K562 (cell line): ENCODE measurements around the gene FARP2. TPM values are rescaled to one million over a fixed set of nuclear protein-coding genes. Genes with fewer than 3 reads are reported as not detected.
A peak's percentile ranks its signal among the peaks of the same experiment; 100 is the strongest.

Source experiments
- ATAC-seq: fragments of 200-7000 bp; cut with Tn5 transposase; 3 replicates; pipeline ENCODE4 v1.9.1; 2020; ENCODE audit warnings: moderate library complexity
- BruUV-seq: library from RNA; stranded (reverse); fragments of 400-500 nt; replicated peaks from 2 replicates; lab custom pipeline; 2021; lab: Mats Ljungman, UMichigan
- CTCF ChIA-PET: fragments of 300-600 bp; formaldehyde crosslinking; extraction: SDS; loops from one replicate; lab custom pipeline; 2021; ENCODE audit warnings: low intra/inter-chr PET ratio; lab: Yijun Ruan, JAX
- POLR2A ChIA-PET: fragments of 300-600, 350-650 bp; sonication (Branson Sonifier 250); formaldehyde crosslinking; extraction: SDS; loops from one replicate; lab custom pipeline; 2021; ENCODE audit warnings: antibody characterized with exemption, inconsistent platforms; lab: Yijun Ruan, JAX
- DNase-seq, 4 experiments: peaks; one replicate each; pipeline versions ENCODE4 v3.0.0 to v3.0.0-alpha.2; 2011 to 2018; ENCODE audit warnings: low spot score in 3 of 4, mixed read lengths in 3 of 4; ENCODE audit errors: extremely low read depth in 1 of 4
- FAIRE-seq: peaks from 2 replicates; lab custom pipeline; 2011; peaks lifted over from hg19 to GRCh38; lab: Jason Lieb, UNC
- H2AFZ ChIP-seq: 2 replicates; pipeline ENCODE4 v1.6.0; 2011; ENCODE audit warnings: low read depth, low read length, control low read depth, inconsistent platforms
- H3K27ac ChIP-seq: fragments of 200-600 bp; 3 replicates; pipeline ENCODE4 v1.8.0; 2011; ENCODE audit warnings: low read depth, mild to moderate bottlenecking, control low read depth, inconsistent platforms, low read length, moderate library complexity, mixed read lengths; ENCODE audit errors: extremely low read depth
- H3K27me3 ChIP-seq, 2 experiments: fragments of 300-600 bp in 1 of 2; 2 replicates in 1 of 2; 3 replicates in 1 of 2; pipeline versions ENCODE4 v1.6.0 to v1.8.0; 2011; ENCODE audit warnings: inconsistent platforms in 2 of 2, low read length in 2 of 2, mild to moderate bottlenecking in 1 of 2, mixed read lengths in 1 of 2, moderate library complexity in 1 of 2; ENCODE audit not compliant: control insufficient read depth in 2 of 2, insufficient read depth in 2 of 2
- H3K36me3 ChIP-seq: fragments of 300-600 bp; 3 replicates; pipeline ENCODE4 v1.8.0; 2011; ENCODE audit warnings: mild to moderate bottlenecking, low read length, inconsistent platforms; ENCODE audit not compliant: control insufficient read depth, insufficient read depth
- H3K4me1 ChIP-seq, 2 experiments: fragments of 200-600 bp in 1 of 2; replicated peaks in 1 of 2; 2 replicates in 1 of 2; 3 replicates in 1 of 2; pipeline versions ENCODE4 v1.5.1 to v1.8.0; 2011; ENCODE audit warnings: inconsistent platforms in 2 of 2, low read length in 2 of 2, mild to moderate bottlenecking in 1 of 2, mixed read lengths in 1 of 2, moderate library complexity in 1 of 2; ENCODE audit not compliant: control insufficient read depth in 2 of 2, insufficient read depth in 2 of 2
- H3K4me2 ChIP-seq: 2 replicates; pipeline ENCODE4 v1.6.1; 2011; ENCODE audit warnings: low read length, control low read depth, inconsistent platforms, mixed read lengths; ENCODE audit not compliant: insufficient read depth
- H3K4me3 ChIP-seq: fragments of 200-600 bp; sonication (generic), shearing (Covaris generic); 2 replicates; pipeline ENCODE4 v1.5.1; 2016; ENCODE audit warnings: control low read depth, inconsistent platforms
- H3K79me2 ChIP-seq: fragments of 200-600 bp; 3 replicates; pipeline ENCODE4 v1.8.0; 2011; ENCODE audit warnings: low read length, inconsistent platforms; ENCODE audit not compliant: control insufficient read depth, insufficient read depth
- H3K9ac ChIP-seq, 2 experiments: 2 replicates each; pipeline versions ENCODE4 v1.6.0 to v1.6.1; 2011; ENCODE audit warnings: low read depth in 2 of 2, low read length in 2 of 2, control low read depth in 1 of 2, inconsistent platforms in 1 of 2, mild to moderate bottlenecking in 1 of 2, mixed read lengths in 1 of 2; ENCODE audit not compliant: insufficient read depth in 1 of 2
- H3K9me1 ChIP-seq: one replicate; pipeline ENCODE4 v1.6.0; 2011; ENCODE audit warnings: inconsistent platforms, mild to moderate bottlenecking, low read length, moderate library complexity; ENCODE audit not compliant: control insufficient read depth, insufficient read depth
- H3K9me3 ChIP-seq: replicated peaks from 2 replicates; pipeline ENCODE4 v1.5.1; 2011; ENCODE audit warnings: low read depth, low read length, inconsistent platforms; ENCODE audit not compliant: control insufficient read depth, insufficient read depth
- H4K20me1 ChIP-seq: replicated peaks from 2 replicates; pipeline ENCODE4 v1.6.1; 2011; ENCODE audit warnings: low read length, inconsistent platforms, mixed read lengths; ENCODE audit not compliant: control insufficient read depth, insufficient read depth
- BCOR ChIP-seq: fragments of 450-650 bp; IDR thresholded peaks from 2 replicates; pipeline ENCODE4 v1.6.1; 2016
- CGGBP1 ChIP-seq: fragments of 250-450 bp; sonication (Bioruptor Pico); IDR thresholded peaks from 2 replicates; pipeline ENCODE4 v1.9.0; 2021; ENCODE audit warnings: mild to moderate bottlenecking
- CREB1 ChIP-seq, 2 experiments: sonication (generic) in 1 of 2; formaldehyde crosslinking in 1 of 2; IDR thresholded peaks; 2 replicates each; pipeline versions ENCODE4 v1.6.1 to v1.8.0; 2012 to 2022; ENCODE audit warnings: inconsistent platforms in 1 of 2, mild to moderate bottlenecking in 1 of 2, missing genetic modification reagents in 1 of 2, moderate library complexity in 1 of 2
- DDX20 ChIP-seq: fragments of 450-650 bp; IDR thresholded peaks from 2 replicates; pipeline ENCODE4 v1.6.1; 2016; ENCODE audit warnings: missing genetic modification characterization, low read depth, mild to moderate bottlenecking, missing compliant biosample characterization, moderate library complexity
- HDAC2 ChIP-seq: fragments of 450-650 bp; IDR thresholded peaks from 2 replicates; pipeline ENCODE4 v1.6.1; 2016; ENCODE audit warnings: mild to moderate bottlenecking
- HNRNPUL1 ChIP-seq: fragments of 200-400 bp; formaldehyde crosslinking; IDR thresholded peaks from 2 replicates; pipeline ENCODE4 v1.6.1; 2017; ENCODE audit warnings: low read length
- MED1 ChIP-seq: sonication (generic); formaldehyde crosslinking; IDR thresholded peaks from 2 replicates; pipeline ENCODE4 v1.8.1; 2023; ENCODE audit warnings: missing genetic modification reagents, borderline replicate concordance
- NFE2L1 ChIP-seq: fragments of 450-650 bp; IDR thresholded peaks from 2 replicates; pipeline ENCODE4 v1.6.1; 2016; ENCODE audit warnings: missing genetic modification characterization, low read depth, mild to moderate bottlenecking, missing compliant biosample characterization, moderate library complexity, borderline replicate concordance
- RFX1 ChIP-seq: fragments of 450-650 bp; IDR thresholded peaks from 2 replicates; pipeline ENCODE4 v1.6.1; 2016; ENCODE audit warnings: mild to moderate bottlenecking, moderate library complexity
- STAG1 ChIP-seq: sonication (generic); formaldehyde crosslinking; IDR thresholded peaks from 2 replicates; pipeline ENCODE4 v1.5.0; 2020; ENCODE audit warnings: missing genetic modification reagents, borderline replicate concordance
- ZBTB49 ChIP-seq: sonication (generic); formaldehyde crosslinking; IDR thresholded peaks from 2 replicates; pipeline ENCODE4 v1.8.0; 2022; ENCODE audit warnings: missing genetic modification reagents, mild to moderate bottlenecking, borderline replicate concordance
- ZBTB8A ChIP-seq: fragments of 450-650 bp; IDR thresholded peaks from 2 replicates; pipeline ENCODE4 v1.6.1; 2018; ENCODE audit warnings: mild to moderate bottlenecking, moderate library complexity; ENCODE audit not compliant: partially characterized antibody
- ZNF146 ChIP-seq: IDR thresholded peaks from one replicate; pipeline ENCODE4 v1.6.1; 2018; ENCODE audit warnings: missing compliant biosample characterization; ENCODE audit not compliant: unreplicated experiment
- ZNF280B ChIP-seq: fragments of 250-450 bp; sonication (Bioruptor Pico); IDR thresholded peaks from 2 replicates; pipeline ENCODE4 v1.5.1; 2021; ENCODE audit warnings: mild to moderate bottlenecking
- WGBS: fragments of 100-300 bp; shearing (Covaris generic); methylation state at CpG from one replicate; pipeline ENCODE4 v1.1.6; 2016; ENCODE audit warnings: low coverage, mixed read lengths; ENCODE audit not compliant: insufficient coverage; ENCODE audit errors: missing lambda C conversion rate; 5-methylcytosine and 5-hydroxymethylcytosine counted together
- in situ Hi-C: fragments of 300-500 bp; cut with MboI; formaldehyde crosslinking; loops from 4 replicates; pipeline ENCODE4 v1.15.0; 2018; ENCODE audit warnings: inconsistent platforms, mixed read lengths
- intact Hi-C: fragments of 100-400 bp; cut with micrococcal nuclease; formaldehyde crosslinking; loops from 2 replicates; pipeline ENCODE4 v1.14.2; 2022
- polyA plus RNA-seq, 8 experiments: library from polyadenylated mRNA; depleted of rRNA in 4 of 8; stranded (reverse) in 5 of 8; unstranded in 3 of 8; fragments of >200 nt; fragmentation: Nextera tagmentation in 2 of 8; fragmentation: Illumina TruSeq in 1 of 8; extraction: Ambion mirVana in 2 of 8; extraction: Trizol in 1 of 8; gene quantifications; 2 replicates each; pipeline versions ENCODE4 v1.2.1 to v1.2.3, GENCODE V29; 2011 to 2014; ENCODE audit warnings: inconsistent platforms in 1 of 8, missing spikeins in 1 of 8
- total RNA-seq, 7 experiments: library from RNA; depleted of rRNA in 6 of 7; stranded (reverse); fragments of >200 nt in 6 of 7; fragmentation: Illumina TruSeq in 2 of 7; extraction: Trizol in 2 of 7; gene quantifications; 2 replicates each; pipeline versions ENCODE4 v1.2.1 to v1.2.3, GENCODE V29; 2011 to 2021; ENCODE audit warnings: low replicate concordance in 1 of 7

Gene FARP2
- total and polyA plus RNA-seq, 9 of the 15 experiments (the other 6 are each of a cell fraction or from before 2014, with no cell fraction given) = 4.1 to 38.1 (median 21.1) TPM

- Histone ChIP-seq H3K4me3 (peak overlapping the region; percentile 75), H3K4me2 (peak overlapping the region; percentile 83), H3K9me3 (no peaks in the 10 kb centered on the region), H3K36me3 (peaks cover 11% of the 10 kb centered on the region; the same call in 2 of the 3 replicates), H3K79me2 (peaks cover 42% of the 10 kb centered on the region), H3K9me1 (peaks cover 3% of the 10 kb centered on the region), H3K9ac (peak overlapping the region; percentile 75 to 94), H3K27ac (peak overlapping the region; percentile 94), H4K20me1 (no peaks in the 10 kb centered on the region), H3K27me3 (no peaks in the 10 kb centered on the region), H2AFZ (peak overlapping the region; percentile 94), H3K4me1 (peaks cover 13 to 34% of the 10 kb centered on the region in 2 experiments; a peak in 4 of 5 replicates)
- 47% methylated on average over 17 of the region's 24 CpGs for WGBS
- FAIRE-seq (no peak), DNase-seq (no peak), ATAC-seq (no peak)
- TSS peak; percentile 77 for BruUV-seq
- ChIA-PET POLR2A (interaction anchor here (0.8 kb wide), 1 partner anchor 10 kb away, joined by 3 read pairs; no protein-coding TSS in a partner anchor), CTCF (no interaction called here)
- intact Hi-C loops = loop anchor here (2.0 kb wide), 1 partner anchor 32 kb away; no protein-coding TSS in a partner anchor
- in situ Hi-C loops = no loop called here
- TF ChIP-seq MED1 (CRISPR knock-in tag) (no peak), RFX1 (no peak), BCOR (peak; percentile 76), ZBTB8A (no peak), CREB1 (IDR thresholded peaks at IDR 0.05) (no peak), CREB1 (CRISPR knock-in tag; IDR thresholded peaks at IDR 0.05) (no peak), ZNF146 (CRISPR knock-in tag) (no peak), HDAC2 (0 out of 2 replicates have a peak, but pooled peaks have one; percentile 7), HNRNPUL1 (no peak), ZBTB49 (CRISPR knock-in tag) (0 out of 2 replicates have a peak, but pooled peaks have one; percentile 16), STAG1 (CRISPR knock-in tag) (no peak), ZNF280B (CRISPR knock-in tag) (no peak), NFE2L1 (no peak), DDX20 (tag) (no peak), CGGBP1 (CRISPR knock-in tag) (no peak)
Measured at GRCh38 chr2:241509155-241509784, 153.2 kb downstream of the FARP2 start.
